Upper lobe of left lung (tissue), 6 donors: ENCODE data around the gene ALKBH5. TPM values are rescaled to one million over a fixed set of nuclear protein-coding genes. Genes with fewer than 3 reads are reported as not detected.

Source experiments
- ATAC-seq, 2 donors: fragments of 200-7000 bp; cut with Tn5 transposase; one replicate each; pipeline ENCODE4 v1.9.1; 2022; ENCODE audit warnings: mild to moderate bottlenecking in 2 of 2, moderate library complexity in 2 of 2; ENCODE audit not compliant: low FRiP score in 2 of 2
- DNase-seq, 2 donors: peaks; one replicate each; pipeline ENCODE4 v3.0.0-alpha.2; 2019 to 2020
- H3K27ac ChIP-seq, 4 donors: fragments of 200-600 bp; sonication (generic); one replicate each; pipeline ENCODE4 v1.5.1; 2016 to 2019
- H3K27me3 ChIP-seq, 4 donors: fragments of 200-600 bp; sonication (generic); one replicate each; pipeline ENCODE4 v1.5.1; 2017 to 2019
- H3K36me3 ChIP-seq, 4 donors: fragments of 200-600 bp; sonication (generic); one replicate each; pipeline ENCODE4 v1.5.1; 2016 to 2019
- H3K4me1 ChIP-seq, 4 donors: fragments of 200-600 bp; sonication (generic); one replicate each; pipeline ENCODE4 v1.5.1; 2018 to 2019
- H3K4me3 ChIP-seq, 4 donors: fragments of 200-600 bp; sonication (generic); one replicate each; pipeline ENCODE4 v1.5.1; 2017 to 2019; ENCODE audit warnings: mild to moderate bottlenecking in 2 of 4, moderate library complexity in 1 of 4
- H3K9me3 ChIP-seq, 4 donors: fragments of 200-600 bp; sonication (generic); one replicate each; pipeline ENCODE4 v1.5.1; 2018 to 2019
- EP300 ChIP-seq, 4 donors: sonication (generic); formaldehyde crosslinking; IDR thresholded peaks; one replicate each; pipeline ENCODE4 v1.5.1; 2017; ENCODE audit warnings: antibody characterized with exemption in 4 of 4, control low read depth in 2 of 4
- POLR2A ChIP-seq, 4 donors: fragments of 450-650 bp; IDR thresholded peaks; one replicate each; pipeline ENCODE4 v1.5.1; 2016 to 2017; ENCODE audit warnings: antibody characterized with exemption in 4 of 4, mild to moderate bottlenecking in 2 of 4
- POLR2AphosphoS5 ChIP-seq, 2 donors: sonication (generic); formaldehyde crosslinking; IDR thresholded peaks; one replicate each; pipeline ENCODE4 v1.5.1; 2017; ENCODE audit warnings: antibody characterized with exemption in 2 of 2
- WGBS, 2 donors: methylation state at CpG; one replicate each; pipeline ENCODE4 v1.1.5; 2017 to 2018; 5-methylcytosine and 5-hydroxymethylcytosine counted together
- total RNA-seq, 6 donors: library from RNA; depleted of rRNA in 4 of 6; stranded (reverse); fragments of >200 nt in 4 of 6; gene quantifications; one replicate each; pipeline versions ENCODE4 v1.1.0 to v1.2.1, GENCODE V29; 2016 to 2021
- TF ChIP-seq, protein P1 (sequence below), 6 experiments: fragments of 450-650 bp in 4 of 6; fragments of 200-600 bp in 2 of 6; sonication (generic) in 2 of 6; IDR thresholded peaks; one replicate each; pipeline ENCODE4 v1.5.1; 2016 to 2019; ENCODE audit warnings: antibody characterized with exemption in 6 of 6
- donor health status: DM: no; HTN: no; CAD: no; lungs with moderate emphysema.
- donor health status: DM: no; HTN: yes; CAD: no; lungs with severe emphysema.

Gene ALKBH5
- total RNA-seq, 6 donors from 2014 or later: 63.9 to 112 (median 94.7) TPM

DNA sequence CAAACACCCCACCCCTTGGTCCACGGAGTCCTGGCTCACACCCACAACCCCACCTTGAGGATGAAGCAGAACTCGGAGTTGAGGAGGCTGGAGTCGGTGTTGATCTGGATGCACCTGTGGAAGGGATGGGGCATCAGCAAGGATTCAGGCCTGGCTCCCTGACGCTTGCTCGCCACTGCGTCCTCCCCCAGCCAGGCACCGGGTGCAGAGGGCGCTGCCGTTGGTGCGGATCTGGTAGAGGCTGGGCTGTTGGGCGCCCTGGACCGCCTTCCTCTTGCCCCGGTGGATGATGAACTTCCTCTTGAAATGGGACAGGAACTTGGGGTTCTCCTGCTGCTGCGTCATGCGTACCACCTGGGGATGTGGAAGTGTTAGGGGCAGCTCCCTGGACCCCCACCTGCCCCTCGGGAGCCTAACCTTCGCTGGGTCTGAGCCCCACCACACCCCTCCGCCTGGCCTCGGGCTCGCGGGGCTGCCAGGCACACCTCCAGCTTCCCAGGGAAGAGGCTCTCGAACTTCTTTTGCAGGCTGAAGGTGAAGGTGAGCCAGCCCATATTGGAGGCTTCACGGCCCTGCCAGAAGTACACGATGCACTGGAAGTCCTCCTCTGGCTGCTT is 62.6 kb downstream of the ALKBH5 start:
- H3K36me3 ChIP-seq: peaks cover 15 to 97% (median 83%) of the 10 kb centered on the region in 4 donors
- 88 to 90% methylated on average over 12 to 23 of the region's 24 CpGs for WGBS, 2 donors
- peak overlapping the region in 1 of 4 donors; percentile 21 for H3K27ac ChIP-seq
- H3K4me1 ChIP-seq: peaks cover 4 to 23% (median 15%) of the 10 kb centered on the region in 4 donors
- DNase-seq (peak in 1 of 2 donors; percentile 71), ATAC-seq (no peak)
- H3K9me3 ChIP-seq: no peaks in the 10 kb centered on the region
- peak overlapping the region in 1 of 4 donors; percentile 33 for H3K4me3 ChIP-seq
- TF ChIP-seq EP300 (IDR thresholded peaks at IDR 0.05) (no peak), POLR2AphosphoS5 (IDR thresholded peaks at IDR 0.05) (no peak), POLR2A (IDR thresholded peaks at IDR 0.05) (no peak)
- TF ChIP-seq, protein P1, sequence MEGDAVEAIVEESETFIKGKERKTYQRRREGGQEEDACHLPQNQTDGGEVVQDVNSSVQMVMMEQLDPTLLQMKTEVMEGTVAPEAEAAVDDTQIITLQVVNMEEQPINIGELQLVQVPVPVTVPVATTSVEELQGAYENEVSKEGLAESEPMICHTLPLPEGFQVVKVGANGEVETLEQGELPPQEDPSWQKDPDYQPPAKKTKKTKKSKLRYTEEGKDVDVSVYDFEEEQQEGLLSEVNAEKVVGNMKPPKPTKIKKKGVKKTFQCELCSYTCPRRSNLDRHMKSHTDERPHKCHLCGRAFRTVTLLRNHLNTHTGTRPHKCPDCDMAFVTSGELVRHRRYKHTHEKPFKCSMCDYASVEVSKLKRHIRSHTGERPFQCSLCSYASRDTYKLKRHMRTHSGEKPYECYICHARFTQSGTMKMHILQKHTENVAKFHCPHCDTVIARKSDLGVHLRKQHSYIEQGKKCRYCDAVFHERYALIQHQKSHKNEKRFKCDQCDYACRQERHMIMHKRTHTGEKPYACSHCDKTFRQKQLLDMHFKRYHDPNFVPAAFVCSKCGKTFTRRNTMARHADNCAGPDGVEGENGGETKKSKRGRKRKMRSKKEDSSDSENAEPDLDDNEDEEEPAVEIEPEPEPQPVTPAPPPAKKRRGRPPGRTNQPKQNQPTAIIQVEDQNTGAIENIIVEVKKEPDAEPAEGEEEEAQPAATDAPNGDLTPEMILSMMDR (IDR thresholded peaks at IDR 0.05): no peak
- no peaks in the 10 kb centered on the region for H3K27me3 ChIP-seq

DNA sequence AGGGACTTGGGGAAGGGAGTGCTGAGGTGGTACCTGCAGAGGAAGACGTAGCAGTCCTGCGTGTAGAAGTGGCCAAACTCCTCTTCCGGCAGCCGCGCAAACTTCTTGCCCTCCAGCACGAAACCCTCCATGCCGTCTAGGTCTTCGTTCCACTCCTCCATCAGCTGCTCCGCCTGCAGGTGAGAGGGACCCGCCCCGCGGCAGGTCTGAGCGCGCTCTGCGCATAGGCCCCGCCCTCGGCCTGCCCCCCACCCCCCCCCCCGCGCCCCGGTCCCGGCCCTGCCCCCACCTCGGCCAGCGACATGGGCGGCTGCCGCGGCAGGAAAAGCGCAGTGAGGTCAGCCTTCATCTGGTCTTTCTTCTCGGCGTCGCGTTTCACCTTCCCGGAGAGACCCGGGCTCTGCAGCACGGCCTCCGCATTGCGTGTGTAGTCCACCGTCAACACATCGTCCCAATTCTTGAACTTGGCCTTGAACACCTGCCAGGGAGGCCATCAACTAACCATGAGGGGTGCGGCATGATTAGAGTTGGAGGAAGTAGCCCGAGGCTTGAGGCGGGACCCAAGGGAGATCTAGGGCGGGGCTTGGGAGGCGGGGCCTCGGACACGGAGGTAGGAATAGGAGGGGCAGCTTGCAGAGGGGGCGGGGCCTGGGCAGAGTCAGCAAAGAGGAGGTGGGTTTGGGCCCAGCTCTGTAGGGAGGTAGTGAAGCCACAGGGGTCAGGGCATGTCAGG is 63.4 kb downstream of the ALKBH5 start:
- Histone ChIP-seq H3K27me3 (no peaks in the 10 kb centered on the region), H3K36me3 (peaks cover 18 to 97% (median 87%) of the 10 kb centered on the region in 4 donors), H3K9me3 (no peaks in the 10 kb centered on the region), H3K27ac (peak overlapping the region in 3 of 4 donors; percentile 21 to 55 (median 30)), H3K4me1 (peaks cover 4 to 23% (median 15%) of the 10 kb centered on the region in 4 donors), H3K4me3 (peak overlapping the region in 2 of 4 donors; percentile 33 to 38)
- whole genome bisulfite sequencing, 2 donors: 70 to 71% methylated on average over 32 to 44 of the region's 46 CpGs
- TF ChIP-seq, protein P1 (IDR thresholded peaks at IDR 0.05): no peak
- no peak for TF ChIP-seq POLR2AphosphoS5 (IDR thresholded peaks at IDR 0.05)
- TF ChIP-seq EP300 (IDR thresholded peaks at IDR 0.05): no peak
- TF ChIP-seq POLR2A (IDR thresholded peaks at IDR 0.05): no peak
- DNase-seq (peak; percentile 85 to 91), ATAC-seq (peak; percentile 64 to 82)

DNA sequence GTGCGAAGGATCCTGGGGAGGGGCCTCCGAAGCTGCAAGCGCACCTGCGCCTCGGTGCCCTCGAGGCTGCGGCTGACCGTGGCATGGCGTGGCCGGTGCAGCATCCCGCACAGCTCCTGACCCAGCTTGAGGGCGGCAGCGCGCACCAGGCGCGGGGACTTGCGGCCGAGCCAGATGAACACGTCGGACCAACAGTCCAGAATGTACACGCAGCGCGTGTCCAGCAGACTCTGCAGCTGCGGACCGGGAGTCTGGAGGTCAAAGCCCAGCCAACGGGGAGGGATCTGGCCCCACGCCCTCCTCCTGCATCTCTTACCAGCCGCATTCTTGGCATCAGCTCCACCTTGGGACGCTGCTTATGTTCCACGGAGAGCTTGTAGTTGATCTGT is 64.0 kb downstream of the ALKBH5 start:
- H3K27me3 ChIP-seq: no peaks in the 10 kb centered on the region
- ATAC-seq: no peak
- peak overlapping the region in 3 of 4 donors; percentile 21 to 44 (median 32) for H3K27ac ChIP-seq
- no peaks in the 10 kb centered on the region for H3K9me3 ChIP-seq
- peak in 1 of 2 donors; percentile 86 for DNase-seq
- WGBS, 2 donors: 85 to 90% methylated on average over 16 to 30 of the region's 30 CpGs
- peaks cover 19 to 98% (median 89%) of the 10 kb centered on the region in 4 donors for H3K36me3 ChIP-seq
- H3K4me3 ChIP-seq: no peak overlapping the region
- peaks cover 4 to 23% (median 15%) of the 10 kb centered on the region in 4 donors for H3K4me1 ChIP-seq
- no peak for TF ChIP-seq EP300 (IDR thresholded peaks at IDR 0.05)
- no peak for TF ChIP-seq POLR2A (IDR thresholded peaks at IDR 0.05)
- no peak for TF ChIP-seq POLR2AphosphoS5 (IDR thresholded peaks at IDR 0.05)
- TF ChIP-seq, protein P1 (IDR thresholded peaks at IDR 0.05): no peak

DNA sequence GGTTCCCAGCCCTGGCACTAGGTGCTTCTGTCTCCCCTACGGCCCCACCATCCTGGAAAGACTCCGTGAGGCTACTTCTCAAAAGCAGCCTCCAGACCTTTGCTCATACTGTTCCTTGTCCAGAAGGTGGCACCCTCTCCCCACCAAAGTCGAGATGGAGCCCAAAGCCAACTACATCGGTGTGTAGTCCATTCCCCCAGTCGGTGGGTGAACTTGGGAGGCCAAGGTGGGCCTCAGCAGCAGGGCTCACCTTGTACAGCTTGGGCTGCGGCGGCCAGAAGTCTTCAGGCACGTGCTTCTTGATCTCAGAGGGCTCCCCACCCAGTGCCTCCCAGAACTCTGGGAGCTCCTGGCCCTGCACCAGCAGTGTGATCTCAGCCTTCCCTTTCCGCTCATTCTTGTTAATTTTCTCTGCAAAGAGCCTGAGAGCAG is 64.7 kb downstream of the ALKBH5 start:
- ATAC-seq (peak; percentile 64 to 74), DNase-seq (peak in 1 of 2 donors; percentile 58)
- peaks cover 4 to 23% (median 15%) of the 10 kb centered on the region in 4 donors for H3K4me1 ChIP-seq
- H3K27ac ChIP-seq: peak overlapping the region in 3 of 4 donors; percentile 21 to 44 (median 32)
- 33 to 34% methylated on average over 9 of the region's 9 CpGs for WGBS, 2 donors
- H3K36me3 ChIP-seq: peaks cover 26 to 98% (median 92%) of the 10 kb centered on the region in 4 donors
- H3K27me3 ChIP-seq: no peaks in the 10 kb centered on the region
- TF ChIP-seq, protein P1 (IDR thresholded peaks at IDR 0.05): peak; percentile 33 to 74 (median 54)
- no peak for TF ChIP-seq POLR2AphosphoS5 (IDR thresholded peaks at IDR 0.05)
- no peaks in the 10 kb centered on the region for H3K9me3 ChIP-seq
- no peak overlapping the region for H3K4me3 ChIP-seq
